ENCODE data around the gene RAB10.

DNA sequence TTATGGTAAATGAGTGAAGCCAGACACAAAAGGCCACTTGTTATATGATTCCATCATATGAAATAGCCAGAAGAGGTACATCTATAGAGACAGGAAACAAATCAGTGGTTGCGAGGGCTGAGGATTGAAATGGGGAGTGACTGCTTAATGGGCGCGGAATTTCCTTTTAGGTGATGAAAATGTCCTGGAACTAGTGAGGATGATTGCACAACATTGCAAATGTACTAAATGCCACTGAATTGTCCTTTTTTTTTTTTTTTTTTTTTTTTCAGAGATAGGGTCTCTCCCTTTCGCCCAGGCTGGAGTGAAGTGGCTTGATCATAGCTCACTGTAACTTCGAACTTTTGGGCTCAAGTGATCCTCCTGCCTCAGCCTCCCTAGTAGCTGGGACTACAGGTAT is 123.7 kb downstream of the RAB10 start:
- TF ChIP-seq, protein P1, sequence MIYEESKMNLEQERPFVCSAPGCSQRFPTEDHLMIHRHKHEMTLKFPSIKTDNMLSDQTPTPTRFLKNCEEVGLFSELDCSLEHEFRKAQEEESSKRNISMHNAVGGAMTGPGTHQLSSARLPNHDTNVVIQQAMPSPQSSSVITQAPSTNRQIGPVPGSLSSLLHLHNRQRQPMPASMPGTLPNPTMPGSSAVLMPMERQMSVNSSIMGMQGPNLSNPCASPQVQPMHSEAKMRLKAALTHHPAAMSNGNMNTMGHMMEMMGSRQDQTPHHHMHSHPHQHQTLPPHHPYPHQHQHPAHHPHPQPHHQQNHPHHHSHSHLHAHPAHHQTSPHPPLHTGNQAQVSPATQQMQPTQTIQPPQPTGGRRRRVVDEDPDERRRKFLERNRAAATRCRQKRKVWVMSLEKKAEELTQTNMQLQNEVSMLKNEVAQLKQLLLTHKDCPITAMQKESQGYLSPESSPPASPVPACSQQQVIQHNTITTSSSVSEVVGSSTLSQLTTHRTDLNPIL (CRISPR knock-in tag; IDR thresholded peaks at IDR 0.05; ENCODE audit: low read depth): no peak
- TF ChIP-seq GLIS3 (CRISPR knock-in tag; IDR thresholded peaks at IDR 0.05) (no peak), ZFP30 (CRISPR knock-in tag; IDR thresholded peaks at IDR 0.05) (no peak), ISL1 (CRISPR knock-in tag; IDR thresholded peaks at IDR 0.05) (no peak), OSR1 (CRISPR knock-in tag; IDR thresholded peaks at IDR 0.05) (no peak), ZC3H10 (CRISPR knock-in tag; IDR thresholded peaks at IDR 0.05) (no peak)
- TF ChIP-seq, protein P2, sequence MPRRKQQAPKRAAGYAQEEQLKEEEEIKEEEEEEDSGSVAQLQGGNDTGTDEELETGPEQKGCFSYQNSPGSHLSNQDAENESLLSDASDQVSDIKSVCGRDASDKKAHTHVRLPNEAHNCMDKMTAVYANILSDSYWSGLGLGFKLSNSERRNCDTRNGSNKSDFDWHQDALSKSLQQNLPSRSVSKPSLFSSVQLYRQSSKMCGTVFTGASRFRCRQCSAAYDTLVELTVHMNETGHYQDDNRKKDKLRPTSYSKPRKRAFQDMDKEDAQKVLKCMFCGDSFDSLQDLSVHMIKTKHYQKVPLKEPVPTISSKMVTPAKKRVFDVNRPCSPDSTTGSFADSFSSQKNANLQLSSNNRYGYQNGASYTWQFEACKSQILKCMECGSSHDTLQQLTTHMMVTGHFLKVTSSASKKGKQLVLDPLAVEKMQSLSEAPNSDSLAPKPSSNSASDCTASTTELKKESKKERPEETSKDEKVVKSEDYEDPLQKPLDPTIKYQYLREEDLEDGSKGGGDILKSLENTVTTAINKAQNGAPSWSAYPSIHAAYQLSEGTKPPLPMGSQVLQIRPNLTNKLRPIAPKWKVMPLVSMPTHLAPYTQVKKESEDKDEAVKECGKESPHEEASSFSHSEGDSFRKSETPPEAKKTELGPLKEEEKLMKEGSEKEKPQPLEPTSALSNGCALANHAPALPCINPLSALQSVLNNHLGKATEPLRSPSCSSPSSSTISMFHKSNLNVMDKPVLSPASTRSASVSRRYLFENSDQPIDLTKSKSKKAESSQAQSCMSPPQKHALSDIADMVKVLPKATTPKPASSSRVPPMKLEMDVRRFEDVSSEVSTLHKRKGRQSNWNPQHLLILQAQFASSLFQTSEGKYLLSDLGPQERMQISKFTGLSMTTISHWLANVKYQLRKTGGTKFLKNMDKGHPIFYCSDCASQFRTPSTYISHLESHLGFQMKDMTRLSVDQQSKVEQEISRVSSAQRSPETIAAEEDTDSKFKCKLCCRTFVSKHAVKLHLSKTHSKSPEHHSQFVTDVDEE (CRISPR knock-in tag; IDR thresholded peaks at IDR 0.05): no peak

All from SK-N-SH treated with all-trans-retinoic acid at 6 μM for 48 hours (cell line).